ENCODE data around the gene ALOX15B. TPM values are rescaled to one million over a fixed set of nuclear protein-coding genes. Genes with fewer than 3 reads are reported as not detected.
A peak's percentile ranks its signal among the peaks of the same experiment; 100 is the strongest.

Gene ALOX15B
- total RNA-seq, 1 donor = under 0.01 TPM

- H3K79me2 ChIP-seq (ENCODE audit: insufficient read depth, low read length) = no peaks in the 10 kb centered on the region
Measured at GRCh38 chr17:8047769-8048110, 8.9 kb downstream of the ALOX15B start.

GRCh38 chr17:8048236-8048635 lies 9.4 kb downstream of the ALOX15B start:
- H3K4me1 ChIP-seq (ENCODE audit: insufficient read depth, low read length) = no peaks in the 10 kb centered on the region
- H3K36me3 ChIP-seq (ENCODE audit: insufficient read depth, low read length) = no peaks in the 10 kb centered on the region
- no peak overlapping the region for H3K4me3 ChIP-seq (ENCODE audit: insufficient read depth, low read length)
- no peak for TF ChIP-seq CTCF (IDR thresholded peaks at IDR 0.05; ENCODE audit: extremely low read depth, low read depth, low read length)
- no peaks in the 10 kb centered on the region for H3K79me2 ChIP-seq (ENCODE audit: insufficient read depth, low read length)
- H3K9me3 ChIP-seq (ENCODE audit: low read depth, low read length) = no peaks in the 10 kb centered on the region
- DNase-seq (ENCODE audit: insufficient read length, low spot score, missing footprints) = no peak
- no peak overlapping the region for H2AFZ ChIP-seq (ENCODE audit: low read length)
- H3K4me2 ChIP-seq (ENCODE audit: insufficient read depth, low read length) = no peak overlapping the region
- no peaks in the 10 kb centered on the region for H4K20me1 ChIP-seq (ENCODE audit: insufficient read depth, low read length)
- H3K27ac ChIP-seq (ENCODE audit: low read depth, low read length) = no peak overlapping the region
- H3K27me3 ChIP-seq (ENCODE audit: insufficient read depth, low read length) = peaks cover 31% of the 10 kb centered on the region

More at GRCh38 chr17:8047769-8048110, 8.9 kb downstream of the ALOX15B start:
- H3K4me1 ChIP-seq (ENCODE audit: insufficient read depth, low read length) = no peaks in the 10 kb centered on the region
- peaks cover 27% of the 10 kb centered on the region for H3K27me3 ChIP-seq (ENCODE audit: insufficient read depth, low read length)
- H3K9me3 ChIP-seq (ENCODE audit: low read depth, low read length) = no peaks in the 10 kb centered on the region
- DNase-seq (ENCODE audit: insufficient read length, low spot score, missing footprints) = peak; percentile 56
- H3K4me3 ChIP-seq (ENCODE audit: insufficient read depth, low read length) = no peak overlapping the region
- no peak overlapping the region for H2AFZ ChIP-seq (ENCODE audit: low read length)
- no peaks in the 10 kb centered on the region for H4K20me1 ChIP-seq (ENCODE audit: insufficient read depth, low read length)
- TF ChIP-seq CTCF (IDR thresholded peaks at IDR 0.05; ENCODE audit: extremely low read depth, low read depth, low read length) = no peak
- H3K4me2 ChIP-seq (ENCODE audit: insufficient read depth, low read length) = no peak overlapping the region
- no peaks in the 10 kb centered on the region for H3K36me3 ChIP-seq (ENCODE audit: insufficient read depth, low read length)
- H3K27ac ChIP-seq (ENCODE audit: low read depth, low read length) = no peak overlapping the region

GRCh38 chr17:8048736-8049135 lies 9.9 kb downstream of the ALOX15B start:
- Histone ChIP-seq H3K36me3 (ENCODE audit: insufficient read depth, low read length) (no peaks in the 10 kb centered on the region), H3K4me3 (ENCODE audit: insufficient read depth, low read length) (no peak overlapping the region), H2AFZ (ENCODE audit: low read length) (no peak overlapping the region), H3K27ac (ENCODE audit: low read depth, low read length) (no peak overlapping the region), H3K4me1 (ENCODE audit: insufficient read depth, low read length) (no peaks in the 10 kb centered on the region), H3K27me3 (ENCODE audit: insufficient read depth, low read length) (peaks cover 31% of the 10 kb centered on the region), H3K4me2 (ENCODE audit: insufficient read depth, low read length) (no peak overlapping the region), H4K20me1 (ENCODE audit: insufficient read depth, low read length) (no peaks in the 10 kb centered on the region), H3K9me3 (ENCODE audit: low read depth, low read length) (no peaks in the 10 kb centered on the region), H3K79me2 (ENCODE audit: insufficient read depth, low read length) (no peaks in the 10 kb centered on the region)
- peak; percentile 26 for DNase-seq (ENCODE audit: insufficient read length, low spot score, missing footprints)
- no peak for TF ChIP-seq CTCF (IDR thresholded peaks at IDR 0.05; ENCODE audit: extremely low read depth, low read depth, low read length)

- Histone ChIP-seq H3K36me3 (ENCODE audit: insufficient read depth, low read length) (no peaks in the 10 kb centered on the region), H3K4me2 (ENCODE audit: insufficient read depth, low read length) (no peak overlapping the region), H3K4me3 (ENCODE audit: insufficient read depth, low read length) (no peak overlapping the region), H3K27me3 (ENCODE audit: insufficient read depth, low read length) (peaks cover 29% of the 10 kb centered on the region), H3K9me3 (ENCODE audit: low read depth, low read length) (no peaks in the 10 kb centered on the region), H3K27ac (ENCODE audit: low read depth, low read length) (no peak overlapping the region), H3K79me2 (ENCODE audit: insufficient read depth, low read length) (no peaks in the 10 kb centered on the region), H3K4me1 (ENCODE audit: insufficient read depth, low read length) (peaks cover 12% of the 10 kb centered on the region), H2AFZ (ENCODE audit: low read length) (no peak overlapping the region), H4K20me1 (ENCODE audit: insufficient read depth, low read length) (no peaks in the 10 kb centered on the region)
- no peak for DNase-seq (ENCODE audit: insufficient read length, low spot score, missing footprints)
- no peak for TF ChIP-seq CTCF (IDR thresholded peaks at IDR 0.05; ENCODE audit: extremely low read depth, low read depth, low read length)
Measured at GRCh38 chr17:8051831-8052230, 13.0 kb downstream of the ALOX15B start.

Data from osteoblast (primary cell).